DND-41 (cell line): Measurements from ENCODE around the gene ETV4.

Experiments used
- ATAC-seq: fragments of 200-7000 bp; cut with Tn5 transposase; 3 replicates; pipeline ENCODE4 v1.9.1; 2021; ENCODE audit warnings: low read depth; ENCODE audit not compliant: insufficient read depth
- DNase-seq: peaks from one replicate; pipeline ENCODE4 v3.0.0-alpha.2; 2020
- H2AFZ ChIP-seq: 2 replicates; pipeline ENCODE4 v1.6.0; 2012; ENCODE audit warnings: low read depth, low read length
- H3K27ac ChIP-seq: 2 replicates; pipeline ENCODE4 v1.5.1; 2012; ENCODE audit warnings: low read length, inconsistent platforms
- H3K27me3 ChIP-seq: fragments of 200-600 bp; sonication (generic); 2 replicates; pipeline ENCODE4 v1.6.0; 2012; ENCODE audit warnings: low read length, mild to moderate bottlenecking, inconsistent platforms; ENCODE audit not compliant: insufficient read depth, poor library complexity
- H3K36me3 ChIP-seq: 2 replicates; pipeline ENCODE4 v1.5.1; 2012; ENCODE audit warnings: low read length, inconsistent platforms; ENCODE audit not compliant: insufficient read depth
- H3K4me1 ChIP-seq: 2 replicates; pipeline ENCODE4 v1.5.1; 2012; ENCODE audit warnings: mild to moderate bottlenecking, low read length; ENCODE audit not compliant: insufficient read depth
- H3K4me2 ChIP-seq: 2 replicates; pipeline ENCODE4 v1.6.0; 2012; ENCODE audit warnings: mild to moderate bottlenecking, moderate library complexity, low read length, inconsistent platforms; ENCODE audit not compliant: insufficient read depth
- H3K4me3 ChIP-seq, 2 experiments: fragments of 200-600 bp in 1 of 2; shearing (Covaris generic) in 1 of 2; 2 replicates each; pipeline ENCODE4 v1.5.1; 2012 to 2016; ENCODE audit warnings: inconsistent platforms in 2 of 2, low read length in 2 of 2, mild to moderate bottlenecking in 2 of 2, low read depth in 1 of 2, moderate library complexity in 1 of 2
- H3K79me2 ChIP-seq: 2 replicates; pipeline ENCODE4 v1.6.0; 2012; ENCODE audit warnings: low read length, inconsistent platforms; ENCODE audit not compliant: insufficient read depth
- H3K9ac ChIP-seq: 2 replicates; pipeline ENCODE4 v1.6.0; 2012; ENCODE audit warnings: low read depth, mild to moderate bottlenecking, inconsistent platforms, low read length, moderate library complexity
- H3K9me3 ChIP-seq: 2 replicates; pipeline ENCODE4 v1.5.1; 2012; ENCODE audit warnings: low read length, moderate library complexity, mild to moderate bottlenecking, inconsistent platforms; ENCODE audit not compliant: insufficient read depth, severe bottlenecking
- H4K20me1 ChIP-seq: 2 replicates; pipeline ENCODE4 v1.6.0; 2012; ENCODE audit warnings: low read length; ENCODE audit not compliant: insufficient read depth
- EZH2 ChIP-seq: IDR thresholded peaks from 3 replicates; pipeline ENCODE4 v1.6.1; 2012; ENCODE audit warnings: borderline replicate concordance, low read depth, mild to moderate bottlenecking, moderate library complexity, low read length, inconsistent platforms; ENCODE audit not compliant: severe bottlenecking
- TF ChIP-seq, protein P1 (sequence below): IDR thresholded peaks from 2 replicates; pipeline ENCODE4 v1.5.1; 2012; ENCODE audit warnings: borderline replicate concordance, low read length, moderate library complexity, mild to moderate bottlenecking; ENCODE audit not compliant: poor library complexity, severe bottlenecking; ENCODE audit errors: extremely low read depth

Gene ETV4

GRCh38 chr17:43558805-43559160 lies 12.6 kb upstream of the ETV4 start:
- Histone ChIP-seq H4K20me1 (no peaks in the 10 kb centered on the region), H3K9me3 (no peaks in the 10 kb centered on the region), H3K36me3 (no peaks in the 10 kb centered on the region), H3K4me2 (no peak overlapping the region), H3K4me3 (no peak overlapping the region), H3K9ac (no peak overlapping the region), H3K27ac (no peak overlapping the region), H3K79me2 (no peaks in the 10 kb centered on the region), H2AFZ (no peak overlapping the region), H3K4me1 (no peaks in the 10 kb centered on the region), H3K27me3 (peaks cover 14% of the 10 kb centered on the region)
- DNase-seq (no peak), ATAC-seq (no peak)
- TF ChIP-seq EZH2: no peak
- TF ChIP-seq, protein P1, sequence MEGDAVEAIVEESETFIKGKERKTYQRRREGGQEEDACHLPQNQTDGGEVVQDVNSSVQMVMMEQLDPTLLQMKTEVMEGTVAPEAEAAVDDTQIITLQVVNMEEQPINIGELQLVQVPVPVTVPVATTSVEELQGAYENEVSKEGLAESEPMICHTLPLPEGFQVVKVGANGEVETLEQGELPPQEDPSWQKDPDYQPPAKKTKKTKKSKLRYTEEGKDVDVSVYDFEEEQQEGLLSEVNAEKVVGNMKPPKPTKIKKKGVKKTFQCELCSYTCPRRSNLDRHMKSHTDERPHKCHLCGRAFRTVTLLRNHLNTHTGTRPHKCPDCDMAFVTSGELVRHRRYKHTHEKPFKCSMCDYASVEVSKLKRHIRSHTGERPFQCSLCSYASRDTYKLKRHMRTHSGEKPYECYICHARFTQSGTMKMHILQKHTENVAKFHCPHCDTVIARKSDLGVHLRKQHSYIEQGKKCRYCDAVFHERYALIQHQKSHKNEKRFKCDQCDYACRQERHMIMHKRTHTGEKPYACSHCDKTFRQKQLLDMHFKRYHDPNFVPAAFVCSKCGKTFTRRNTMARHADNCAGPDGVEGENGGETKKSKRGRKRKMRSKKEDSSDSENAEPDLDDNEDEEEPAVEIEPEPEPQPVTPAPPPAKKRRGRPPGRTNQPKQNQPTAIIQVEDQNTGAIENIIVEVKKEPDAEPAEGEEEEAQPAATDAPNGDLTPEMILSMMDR: no peak

GRCh38 chr17:43556292-43556691 lies 10.2 kb upstream of the ETV4 start:
- no peaks in the 10 kb centered on the region for H3K4me1 ChIP-seq
- H3K79me2 ChIP-seq: no peaks in the 10 kb centered on the region
- no peak overlapping the region for H3K4me3 ChIP-seq
- H3K36me3 ChIP-seq: no peaks in the 10 kb centered on the region
- no peak for DNase-seq
- H3K9ac ChIP-seq: no peak overlapping the region
- TF ChIP-seq, protein P1: no peak
- no peak for TF ChIP-seq EZH2
- H3K4me2 ChIP-seq: no peak overlapping the region
- H3K27ac ChIP-seq: no peak overlapping the region
- H4K20me1 ChIP-seq: no peaks in the 10 kb centered on the region
- ATAC-seq: no peak
- H3K9me3 ChIP-seq: no peaks in the 10 kb centered on the region
- peaks cover 4% of the 10 kb centered on the region for H3K27me3 ChIP-seq
- no peak overlapping the region for H2AFZ ChIP-seq

DNA sequence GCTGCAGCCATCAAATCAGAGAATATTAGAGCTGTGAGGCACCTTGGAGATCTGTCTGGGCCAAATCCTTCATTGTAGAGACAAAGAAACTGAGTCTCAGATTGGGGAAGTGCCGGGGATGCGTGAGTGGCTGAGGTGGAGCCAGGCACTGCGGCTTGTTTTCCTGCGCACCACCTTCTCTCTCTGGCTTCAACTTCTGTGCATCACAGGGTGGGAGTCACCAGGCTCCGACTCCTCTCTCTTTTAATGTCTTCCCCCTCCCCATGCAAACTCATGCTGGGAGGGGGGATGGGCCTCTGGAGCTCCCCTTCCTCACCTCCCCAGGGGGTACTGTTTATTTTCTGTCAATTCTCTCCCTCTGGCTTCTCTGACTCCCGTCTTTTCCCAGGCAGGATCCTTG lies 8.7 kb upstream of the ETV4 start:
- H3K27ac ChIP-seq: no peak overlapping the region
- H4K20me1 ChIP-seq: no peaks in the 10 kb centered on the region
- H2AFZ ChIP-seq: no peak overlapping the region
- H3K4me2 ChIP-seq: no peak overlapping the region
- no peak for TF ChIP-seq EZH2
- H3K9ac ChIP-seq: no peak overlapping the region
- no peaks in the 10 kb centered on the region for H3K79me2 ChIP-seq
- no peak for DNase-seq
- H3K4me3 ChIP-seq: no peak overlapping the region
- peaks cover 6% of the 10 kb centered on the region for H3K27me3 ChIP-seq
- H3K36me3 ChIP-seq: no peaks in the 10 kb centered on the region
- no peaks in the 10 kb centered on the region for H3K9me3 ChIP-seq
- no peak for ATAC-seq
- no peaks in the 10 kb centered on the region for H3K4me1 ChIP-seq

GRCh38 chr17:43553573-43553972 lies 7.4 kb upstream of the ETV4 start:
- Histone ChIP-seq H3K27me3 (peaks cover 9% of the 10 kb centered on the region), H3K4me1 (no peaks in the 10 kb centered on the region), H3K9ac (no peak overlapping the region), H4K20me1 (no peaks in the 10 kb centered on the region), H3K27ac (no peak overlapping the region), H3K4me2 (no peak overlapping the region), H3K79me2 (no peaks in the 10 kb centered on the region), H3K4me3 (no peak overlapping the region), H3K36me3 (no peaks in the 10 kb centered on the region), H3K9me3 (no peaks in the 10 kb centered on the region), H2AFZ (no peak overlapping the region)
- no peak for TF ChIP-seq EZH2
- TF ChIP-seq, protein P1: no peak
- ATAC-seq: no peak
- DNase-seq: no peak
